ENCODE measurements around the gene PDGFC. TPM values are rescaled to one million over a fixed set of nuclear protein-coding genes. Genes with fewer than 3 reads are reported as not detected.

Gene PDGFC
- total RNA-seq, 1 experiment from 2014 or later = 4.5 TPM

GRCh38 chr4:157018920-157019490 lies 47.4 kb upstream of the PDGFC start:
- peaks cover 11% of the 10 kb centered on the region in 2 experiments for H3K4me1 Mint-ChIP-seq
- no peak overlapping the region for H2AK5ac ChIP-seq (ENCODE audit: insufficient read length, low read length)
- no peak overlapping the region for H2BK20ac ChIP-seq (ENCODE audit: low read depth, low read length, poor library complexity, severe bottlenecking)
- H3K23ac ChIP-seq (ENCODE audit: insufficient read length, low read depth, low read length) = no peak overlapping the region
- H3K4me1 ChIP-seq (ENCODE audit: insufficient read depth, low read length) = no peaks in the 10 kb centered on the region
- no peak overlapping the region for H3K4ac ChIP-seq (ENCODE audit: low read depth, low read length)
- H2BK5ac ChIP-seq (ENCODE audit: insufficient read length, low read length) = no peak overlapping the region
- H3K4me2 ChIP-seq (ENCODE audit: insufficient read depth, insufficient read length, low read length) = no peak overlapping the region
- no peaks in the 10 kb centered on the region; the same call in 1 of the 2 replicates for H3K27me3 Mint-ChIP-seq (ENCODE audit: low read depth)
- H3K56ac ChIP-seq (ENCODE audit: insufficient read length, low read depth, low read length) = no peak overlapping the region
- no peak overlapping the region for H4K8ac ChIP-seq (replicated peaks; ENCODE audit: insufficient read length, low read depth, low read length)
- no peaks in the 10 kb centered on the region for H3K9me3 Mint-ChIP-seq
- no peaks in the 10 kb centered on the region for H3K36me3 Mint-ChIP-seq (ENCODE audit: insufficient read depth in 1 of 3, low read depth in 3 of 3)
- H3K23me2 ChIP-seq (ENCODE audit: insufficient read length, low read depth, low read length, poor library complexity, severe bottlenecking) = no peaks in the 10 kb centered on the region
- H3K4me3 Mint-ChIP-seq = no peak overlapping the region
- H3K9me3 ChIP-seq (ENCODE audit: control insufficient read depth, low read depth, low read length) = no peaks in the 10 kb centered on the region
- H2BK12ac ChIP-seq (ENCODE audit: insufficient read length, low read depth, low read length) = no peak overlapping the region
- no peak overlapping the region for H2BK15ac ChIP-seq (ENCODE audit: low read depth, low read length)
- H3K14ac ChIP-seq (ENCODE audit: insufficient read depth, low read length) = no peak overlapping the region
- no CpG with 5 or more reads among the region's 3 CpGs for WGBS (ENCODE audit: extremely low coverage, insufficient read length, low lambda C conversion rate)
- no peaks in the 10 kb centered on the region for H3K27me3 ChIP-seq (ENCODE audit: insufficient read depth, low read length)
- no peak for TF ChIP-seq CTCF (conservative IDR thresholded peaks at IDR 0.05)
- H2BK120ac ChIP-seq (ENCODE audit: low read depth, low read length, poor library complexity, severe bottlenecking) = no peak overlapping the region
- H3K79me1 ChIP-seq (ENCODE audit: insufficient read depth, low read depth, low read length, poor library complexity, severe bottlenecking) = no peaks in the 10 kb centered on the region
- no peak for DNase-seq
- H2AFZ ChIP-seq (ENCODE audit: low read length) = no peak overlapping the region
- H3K79me2 ChIP-seq (ENCODE audit: insufficient read depth, low read length) = no peaks in the 10 kb centered on the region
- no peak overlapping the region for H3K9ac ChIP-seq (ENCODE audit: extremely low read depth, insufficient read length, low read length)
- no peak overlapping the region for H3T11ph ChIP-seq (ENCODE audit: low read length)
- no peak overlapping the region for H3K27ac Mint-ChIP-seq
- no peak overlapping the region for H3K18ac ChIP-seq (ENCODE audit: insufficient read length, low read depth, low read length)
- no peak overlapping the region for H4K5ac ChIP-seq (ENCODE audit: insufficient read length, low read depth, low read length)
- no peak overlapping the region for H4K91ac ChIP-seq (ENCODE audit: insufficient read length, low read depth, low read length)
- H3K27ac ChIP-seq (ENCODE audit: insufficient read length, low read depth, low read length) = no peak overlapping the region
- no peaks in the 10 kb centered on the region for H4K20me1 ChIP-seq (ENCODE audit: control insufficient read depth, insufficient read depth, insufficient read length)
